Heart right ventricle (tissue), 16 donors: Measurements from ENCODE around the gene NME9. TPM values are rescaled to one million over a fixed set of nuclear protein-coding genes. Genes with fewer than 3 reads are reported as not detected.
A peak's percentile ranks its signal among the peaks of the same experiment; 100 is the strongest.

Experiments used
- ATAC-seq, 8 donors: fragments of 200-7000 bp; cut with Tn5 transposase; one replicate each; pipeline ENCODE4 v1.9.1; 2020; ENCODE audit warnings: mild to moderate bottlenecking in 8 of 8, moderate library complexity in 8 of 8, moderate number of reproducible peaks in 1 of 8
- DNase-seq, 2 donors: peaks; one replicate each; pipeline ENCODE4 v3.0.0-alpha.2; 2020
- H3K27ac ChIP-seq, 10 donors: fragments of 200-600 bp; sonication (generic) in 2 of 10; one replicate each; pipeline versions ENCODE4 v1.5.0 to v1.8.0; 2020 to 2022; ENCODE audit warnings: mild to moderate bottlenecking in 3 of 10
- H3K27me3 ChIP-seq, 7 donors: fragments of 200-600 bp; one replicate each; pipeline ENCODE4 v1.8.0; 2021 to 2022; ENCODE audit warnings: mild to moderate bottlenecking in 2 of 7
- H3K36me3 ChIP-seq, 9 donors: fragments of 200-600 bp; sonication (generic) in 1 of 9; one replicate each; pipeline versions ENCODE4 v1.5.0 to v1.8.0; 2020 to 2022; ENCODE audit warnings: mild to moderate bottlenecking in 2 of 9
- H3K4me1 ChIP-seq, 9 donors: fragments of 200-600 bp; sonication (generic) in 1 of 9; one replicate each; pipeline versions ENCODE4 v1.5.0 to v1.8.0; 2020 to 2022; ENCODE audit warnings: mild to moderate bottlenecking in 4 of 9
- H3K4me3 ChIP-seq, 10 donors: fragments of 200-600 bp; sonication (generic) in 2 of 10; one replicate each; pipeline versions ENCODE4 v1.5.0 to v1.8.0; 2020 to 2022; ENCODE audit warnings: mild to moderate bottlenecking in 7 of 10, moderate library complexity in 2 of 10
- H3K9me3 ChIP-seq, 11 donors: fragments of 200-600 bp in 10 of 11; sonication (generic) in 2 of 11; one replicate each; pipeline versions ENCODE4 v1.5.0 to v1.8.0; 2013 to 2022; ENCODE audit warnings: mild to moderate bottlenecking in 2 of 11, control low read depth in 1 of 11, moderate library complexity in 1 of 11
- WGBS, 2 donors: extraction: QIAGEN DNeasy Blood & Tissue Kit; methylation state at CpG; one replicate each; pipeline ENCODE4 v1.1.7; 2013; ENCODE audit warnings: inconsistent platforms in 1 of 2; 5-methylcytosine and 5-hydroxymethylcytosine counted together
- intact Hi-C, 10 donors: fragments of 100-400 bp; cut with DNase I; formaldehyde crosslinking; loops; one replicate each; pipeline versions ENCODE4 v1.11.1 to v1.14.2; 2022
- polyA plus RNA-seq, 2 donors: library from polyadenylated mRNA; stranded (reverse); fragments of 200-250 nt; gene quantifications; one replicate each; pipeline ENCODE4 v1.2.3, GENCODE V29; 2013
- total RNA-seq, 10 donors: library from RNA; stranded (reverse); fragmentation: NEBNext Ultra II Directional in 3 of 10; extraction: Animal tissue kit (Norgen Biotek cat#: 25700) in 3 of 10; gene quantifications; one replicate each; pipeline versions ENCODE4 v1.2.1 to v1.2.4, GENCODE V29; 2021 to 2023
- TF ChIP-seq, protein P1 (sequence below), 9 donors: fragments of 200-600 bp; sonication (generic) in 2 of 9; IDR thresholded peaks; one replicate each; pipeline versions ENCODE4 v1.5.0 to v1.8.0; 2021 to 2022; ENCODE audit warnings: antibody characterized with exemption in 9 of 9, mild to moderate bottlenecking in 5 of 9, moderate library complexity in 1 of 9
- donor health status: Arrhythmogenic right ventricular cardiomyopathy.
- donor health status: ischemic (EF 13 %, LVEDD 7.1; RV severe dilation, severe dysfunction).
- donor health status: healthy with polysubstance abuse.
- donor health status: DM: no; HTN: yes; CAD: no.
- donor health status: DM: no; HTN: no; CAD: no.
- donor health status: ischemic (EF 25% LVEDD 6.9; RV normal size, moderate dysfunction).
- donor health status: ischemic (EF 25% LVEDD 5.7; RV mildly dilated, moderate dysfunction).
- donor health status: healthy.
- donor health status: DM: yes; HTN: yes; CAD: no.
- donor health status: Ischemic cardiomyopathy.
- donor health status: ischemic (EF 35%, LVEDD 5.7; RV mildly dilated, moderate dysfunction).
- donor health status: nonischemic (EF 11% LVEDD 7.7; RV severe dilation, severe dysfunction).
- donor health status: DM: yes; HTN: yes; CAD: no.
- donor health status: PGD.
- donor health status: ischemic (EF 29% LVEDD 5.4; RV normal size, mild dysfunction).
- donor health status: nonischemic (EF 23%, LVEDD 6.1; RV moderate dilation, normal function).

NME9 gene
- total and polyA plus RNA-seq, 12 donors: 0.15 to 0.44 TPM; not detected in 10

DNA sequence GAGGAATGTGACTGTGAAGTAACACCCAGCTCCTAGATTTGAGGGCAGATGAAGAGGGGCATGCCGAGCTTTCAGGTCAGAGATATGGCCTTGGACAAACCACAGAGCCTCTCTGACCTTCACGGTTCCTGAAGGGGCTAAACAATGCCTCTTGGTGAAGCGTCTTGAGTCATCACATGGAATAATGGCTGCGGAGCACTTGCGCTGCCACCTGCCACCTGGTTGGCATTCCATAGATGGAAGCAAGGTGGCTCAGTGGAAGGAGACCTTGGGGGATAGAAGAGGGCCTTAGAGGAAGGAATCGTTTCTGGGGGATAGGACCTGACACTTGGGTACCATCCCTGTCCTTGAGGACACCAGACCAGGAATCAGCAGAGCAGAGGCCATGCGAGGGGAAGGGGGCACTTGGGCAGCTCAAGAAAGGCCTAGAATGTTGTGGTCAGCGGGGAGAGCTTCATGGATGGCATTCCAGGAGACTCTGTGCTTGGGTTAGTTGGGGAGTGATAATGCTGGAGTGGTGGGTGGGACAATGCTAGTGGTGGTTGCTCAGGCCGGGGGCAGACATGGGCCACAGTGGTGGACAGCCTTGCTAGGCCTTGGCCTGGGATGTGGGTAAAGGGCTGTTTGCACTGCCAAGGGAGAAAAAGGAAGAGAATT is 31.3 kb upstream of the NME9 start:
- peak overlapping the region; percentile 13 to 99 (median 71) for H3K27ac ChIP-seq
- intact Hi-C loops: loop anchor here in 1 of 10 donors (5.0 kb wide), 1 partner anchor 36 kb away; no protein-coding TSS in a partner anchor

DNA sequence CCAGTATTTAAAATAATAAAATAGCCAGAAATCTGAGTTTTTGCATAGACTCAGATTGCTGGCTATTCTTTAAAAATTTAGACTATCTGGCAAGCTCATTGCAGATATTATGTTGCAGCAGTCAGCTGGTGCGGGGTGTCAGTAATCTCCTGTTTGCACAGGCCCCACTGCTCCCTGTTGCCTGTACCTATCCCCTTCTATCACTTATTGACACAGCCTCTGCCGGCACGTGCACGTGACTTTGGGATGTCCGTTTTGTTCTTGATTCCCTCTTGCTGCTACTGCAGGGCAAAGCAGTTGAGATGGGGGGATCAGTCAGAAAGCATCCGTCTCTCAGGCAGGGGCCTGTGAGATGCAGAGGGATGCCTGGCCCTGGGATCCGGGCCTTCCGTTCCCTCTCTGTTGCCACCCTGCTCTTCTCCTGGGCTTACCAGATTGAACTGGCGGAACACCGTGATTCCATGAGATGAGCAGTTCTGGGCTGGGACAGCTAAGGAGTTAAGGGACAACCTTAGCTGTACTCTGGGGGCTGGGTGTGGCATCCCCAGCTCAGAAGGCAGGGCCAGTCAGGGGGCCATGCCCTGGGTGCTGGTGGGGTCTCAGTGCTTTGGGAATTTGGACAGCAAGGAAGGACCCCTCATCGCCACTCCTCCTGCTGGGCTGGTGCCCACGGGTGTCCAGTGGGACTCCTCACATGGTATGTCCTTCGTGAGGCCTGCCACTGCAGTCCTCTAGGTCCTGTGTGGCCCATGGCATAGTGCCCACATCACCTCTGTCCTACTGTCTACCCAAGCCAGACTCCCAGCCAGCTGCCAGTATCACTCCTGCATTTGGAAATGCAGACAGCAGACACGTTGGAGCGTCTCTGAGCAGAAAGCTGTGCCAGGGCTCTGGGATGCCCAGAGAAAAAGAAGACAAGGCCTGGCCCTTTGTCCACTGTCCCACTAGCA is 30.5 kb upstream of the NME9 start:
- Histone ChIP-seq H3K36me3 (peaks cover 0 to 21% (median 3%) of the 10 kb centered on the region in 9 donors), H3K27ac (peak overlapping the region; percentile 4 to 99 (median 71)), H3K4me3 (no peak overlapping the region), H3K4me1 (peaks cover 38 to 100% (median 82%) of the 10 kb centered on the region in 9 donors), H3K9me3 (no peaks in the 10 kb centered on the region), H3K27me3 (no peaks in the 10 kb centered on the region)
- WGBS, 2 donors: 55 to 73% methylated on average over 15 of the region's 15 CpGs
- peak; percentile 44 to 69 (median 64) for ATAC-seq
- peak; percentile 59 to 73 for DNase-seq
- TF ChIP-seq, protein P1, sequence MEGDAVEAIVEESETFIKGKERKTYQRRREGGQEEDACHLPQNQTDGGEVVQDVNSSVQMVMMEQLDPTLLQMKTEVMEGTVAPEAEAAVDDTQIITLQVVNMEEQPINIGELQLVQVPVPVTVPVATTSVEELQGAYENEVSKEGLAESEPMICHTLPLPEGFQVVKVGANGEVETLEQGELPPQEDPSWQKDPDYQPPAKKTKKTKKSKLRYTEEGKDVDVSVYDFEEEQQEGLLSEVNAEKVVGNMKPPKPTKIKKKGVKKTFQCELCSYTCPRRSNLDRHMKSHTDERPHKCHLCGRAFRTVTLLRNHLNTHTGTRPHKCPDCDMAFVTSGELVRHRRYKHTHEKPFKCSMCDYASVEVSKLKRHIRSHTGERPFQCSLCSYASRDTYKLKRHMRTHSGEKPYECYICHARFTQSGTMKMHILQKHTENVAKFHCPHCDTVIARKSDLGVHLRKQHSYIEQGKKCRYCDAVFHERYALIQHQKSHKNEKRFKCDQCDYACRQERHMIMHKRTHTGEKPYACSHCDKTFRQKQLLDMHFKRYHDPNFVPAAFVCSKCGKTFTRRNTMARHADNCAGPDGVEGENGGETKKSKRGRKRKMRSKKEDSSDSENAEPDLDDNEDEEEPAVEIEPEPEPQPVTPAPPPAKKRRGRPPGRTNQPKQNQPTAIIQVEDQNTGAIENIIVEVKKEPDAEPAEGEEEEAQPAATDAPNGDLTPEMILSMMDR (IDR thresholded peaks at IDR 0.05): no peak
- intact Hi-C loops: loop anchor here in 1 of 10 donors (5.0 kb wide), 1 partner anchor 37 kb away; no protein-coding TSS in a partner anchor

More for the DNA sequence above, 31.3 kb upstream of the NME9 start:
- Histone ChIP-seq H3K4me1 (peaks cover 46 to 100% (median 90%) of the 10 kb centered on the region in 9 donors), H3K36me3 (peaks cover 0 to 13% (median 0%) of the 10 kb centered on the region in 9 donors), H3K9me3 (no peaks in the 10 kb centered on the region), H3K27me3 (no peaks in the 10 kb centered on the region), H3K4me3 (no peak overlapping the region)
- WGBS, 2 donors: 82 to 84% methylated on average over 9 of the region's 9 CpGs
- ATAC-seq (peak in 3 of 8 donors; percentile 1 to 4 (median 2)), DNase-seq (no peak)
- TF ChIP-seq, protein P1 (IDR thresholded peaks at IDR 0.05): no peak

DNA sequence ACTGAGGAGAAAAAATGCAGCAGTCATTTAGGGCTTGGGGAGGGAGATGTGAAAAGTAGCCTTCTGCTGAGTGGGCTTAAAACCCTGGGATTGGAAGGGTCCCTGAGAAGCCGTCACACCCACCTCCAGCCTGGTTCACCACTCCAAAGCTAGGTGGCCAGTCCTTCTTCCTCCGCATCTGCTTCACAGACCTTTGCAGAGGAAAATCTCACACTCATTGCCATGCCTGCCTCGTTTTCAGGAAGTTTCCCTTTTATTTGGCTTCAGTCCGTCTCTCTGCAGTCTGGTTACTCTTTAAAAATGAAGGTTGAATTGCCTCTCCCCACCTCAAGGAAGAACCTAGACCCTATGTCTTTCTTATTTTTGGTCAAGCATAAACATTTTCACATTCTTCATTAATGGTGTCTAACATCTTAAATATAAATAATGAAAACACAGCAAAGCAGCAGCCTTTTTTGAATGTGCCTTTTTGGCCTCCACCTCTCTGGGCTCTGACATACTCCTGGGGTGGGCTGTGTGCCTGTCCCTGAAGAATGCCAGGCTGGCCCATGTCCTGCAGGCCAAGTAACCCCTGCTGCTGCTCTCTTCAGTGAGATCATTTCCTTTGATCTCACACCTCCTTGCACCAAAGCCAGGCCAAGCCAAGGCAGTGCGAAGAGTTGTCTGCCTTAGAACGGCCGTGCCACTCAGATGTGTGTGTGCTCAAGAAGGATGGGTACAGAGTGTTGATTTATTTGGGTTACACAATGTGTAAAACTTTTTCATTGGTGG is 29.7 kb upstream of the NME9 start:
- ATAC-seq (no peak), DNase-seq (no peak)
- Histone ChIP-seq H3K4me3 (no peak overlapping the region), H3K9me3 (no peaks in the 10 kb centered on the region), H3K36me3 (peaks cover 0 to 27% (median 6%) of the 10 kb centered on the region in 9 donors), H3K27ac (peak overlapping the region; percentile 4 to 99 (median 71)), H3K4me1 (peaks cover 33 to 99% (median 78%) of the 10 kb centered on the region in 9 donors), H3K27me3 (no peaks in the 10 kb centered on the region)
- intact Hi-C loops: no loop called here
- TF ChIP-seq, protein P1 (IDR thresholded peaks at IDR 0.05): no peak
- 54% methylated on average over 7 of the region's 7 CpGs for WGBS, 2 donors
